GM12875 (cell line): ENCODE results near the gene SH3GL2.

Source experiments
- H3K4me3 ChIP-seq: one replicate; pipeline ENCODE4 v1.5.1; 2011; ENCODE audit warnings: low read depth, low read length, control low read depth
- TF ChIP-seq, protein P1 (sequence below): IDR thresholded peaks from 2 replicates; pipeline ENCODE4 v1.5.1; 2011; ENCODE audit warnings: low read depth, mild to moderate bottlenecking, control low read depth, inconsistent platforms, low read length, moderate library complexity, borderline replicate concordance; ENCODE audit not compliant: insufficient read depth

SH3GL2 gene

DNA sequence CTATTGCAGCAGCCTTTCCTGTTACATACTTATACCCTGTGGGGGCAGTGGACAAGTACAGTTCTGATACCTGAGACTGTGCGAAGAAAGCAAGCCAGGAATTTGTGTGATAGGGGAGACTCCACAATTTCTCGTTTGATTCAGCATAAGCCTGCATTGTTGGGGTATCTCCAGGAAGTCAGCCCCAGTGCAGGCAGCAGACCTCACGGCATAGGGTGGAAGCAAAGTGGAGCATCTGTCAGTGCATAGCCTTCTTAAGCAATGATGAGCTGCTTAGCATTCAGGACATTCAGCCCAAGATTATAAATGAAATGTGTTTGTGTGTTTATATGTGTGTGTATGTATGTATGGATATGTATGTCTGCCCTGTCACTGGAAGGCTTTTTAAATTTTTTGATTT lies 157.0 kb downstream of the SH3GL2 start:
- TF ChIP-seq, protein P1, sequence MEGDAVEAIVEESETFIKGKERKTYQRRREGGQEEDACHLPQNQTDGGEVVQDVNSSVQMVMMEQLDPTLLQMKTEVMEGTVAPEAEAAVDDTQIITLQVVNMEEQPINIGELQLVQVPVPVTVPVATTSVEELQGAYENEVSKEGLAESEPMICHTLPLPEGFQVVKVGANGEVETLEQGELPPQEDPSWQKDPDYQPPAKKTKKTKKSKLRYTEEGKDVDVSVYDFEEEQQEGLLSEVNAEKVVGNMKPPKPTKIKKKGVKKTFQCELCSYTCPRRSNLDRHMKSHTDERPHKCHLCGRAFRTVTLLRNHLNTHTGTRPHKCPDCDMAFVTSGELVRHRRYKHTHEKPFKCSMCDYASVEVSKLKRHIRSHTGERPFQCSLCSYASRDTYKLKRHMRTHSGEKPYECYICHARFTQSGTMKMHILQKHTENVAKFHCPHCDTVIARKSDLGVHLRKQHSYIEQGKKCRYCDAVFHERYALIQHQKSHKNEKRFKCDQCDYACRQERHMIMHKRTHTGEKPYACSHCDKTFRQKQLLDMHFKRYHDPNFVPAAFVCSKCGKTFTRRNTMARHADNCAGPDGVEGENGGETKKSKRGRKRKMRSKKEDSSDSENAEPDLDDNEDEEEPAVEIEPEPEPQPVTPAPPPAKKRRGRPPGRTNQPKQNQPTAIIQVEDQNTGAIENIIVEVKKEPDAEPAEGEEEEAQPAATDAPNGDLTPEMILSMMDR = no peak

DNA sequence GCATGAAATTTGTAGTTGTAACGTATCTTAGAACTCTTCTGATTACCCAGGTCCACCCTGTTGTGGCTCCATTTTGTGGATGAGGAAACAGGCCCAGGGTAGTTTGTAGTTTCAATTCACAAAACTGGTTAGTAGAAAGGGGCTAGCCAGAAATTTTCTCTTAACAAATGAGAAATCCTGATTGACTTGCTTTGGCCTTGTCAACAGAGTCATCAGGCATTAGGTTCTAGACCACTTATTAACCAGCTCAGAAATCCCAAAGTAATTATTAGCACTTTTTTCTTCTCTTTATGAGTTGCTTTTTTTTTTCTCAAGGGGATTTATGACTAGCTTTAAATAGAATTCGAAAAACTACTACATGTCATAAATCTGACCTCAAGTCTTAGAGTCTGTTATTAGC lies 160.2 kb downstream of the SH3GL2 start:
- no peak overlapping the region for H3K4me3 ChIP-seq
- TF ChIP-seq, protein P1 = no peak

More for the DNA sequence above, 157.0 kb downstream of the SH3GL2 start:
- no peak overlapping the region for H3K4me3 ChIP-seq

DNA sequence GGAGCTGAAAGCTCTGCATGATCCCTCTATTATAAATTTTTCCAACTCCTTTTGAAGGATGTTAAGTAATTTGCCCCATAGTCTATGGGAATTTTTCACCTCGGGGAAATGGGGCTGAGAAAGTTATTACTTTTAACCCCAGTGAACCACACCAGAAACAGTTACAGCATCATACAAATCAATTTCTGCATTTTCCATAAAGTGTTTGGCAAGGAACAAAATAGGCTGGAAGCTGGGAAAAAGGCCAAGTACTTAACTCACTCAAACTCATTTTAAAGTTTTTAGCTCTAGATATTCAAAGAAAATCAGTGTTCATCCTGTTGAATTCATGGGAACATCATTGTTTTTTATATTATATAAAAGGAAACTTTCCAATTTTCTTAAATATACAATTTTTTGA lies 160.9 kb downstream of the SH3GL2 start:
- TF ChIP-seq, protein P1 = no peak
- H3K4me3 ChIP-seq = no peak overlapping the region

DNA sequence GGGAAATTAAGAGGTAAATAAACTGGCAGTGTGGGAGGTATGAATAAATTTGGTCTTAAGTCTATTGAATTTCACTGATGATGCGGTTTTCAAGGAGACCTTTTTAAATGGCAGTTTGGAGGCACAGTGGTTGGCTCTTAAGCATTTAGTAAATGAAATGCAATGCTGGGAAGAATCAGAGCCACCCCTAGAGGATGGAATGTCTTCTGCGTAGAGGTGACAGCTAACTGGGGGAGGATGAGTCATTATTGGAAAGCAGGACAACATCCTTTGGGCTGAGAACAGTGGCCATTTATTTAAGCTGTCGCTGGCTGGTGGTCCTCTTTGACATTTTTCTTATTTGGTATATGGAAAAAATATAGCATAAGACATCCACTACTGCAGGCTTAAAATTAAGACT lies 163.2 kb downstream of the SH3GL2 start:
- no peak overlapping the region for H3K4me3 ChIP-seq
- TF ChIP-seq, protein P1 = no peak

- no peak overlapping the region for H3K4me3 ChIP-seq
- TF ChIP-seq, protein P1 = no peak
Measured at GRCh38 chr9:17744786-17745185, 165.9 kb downstream of the SH3GL2 start.

DNA sequence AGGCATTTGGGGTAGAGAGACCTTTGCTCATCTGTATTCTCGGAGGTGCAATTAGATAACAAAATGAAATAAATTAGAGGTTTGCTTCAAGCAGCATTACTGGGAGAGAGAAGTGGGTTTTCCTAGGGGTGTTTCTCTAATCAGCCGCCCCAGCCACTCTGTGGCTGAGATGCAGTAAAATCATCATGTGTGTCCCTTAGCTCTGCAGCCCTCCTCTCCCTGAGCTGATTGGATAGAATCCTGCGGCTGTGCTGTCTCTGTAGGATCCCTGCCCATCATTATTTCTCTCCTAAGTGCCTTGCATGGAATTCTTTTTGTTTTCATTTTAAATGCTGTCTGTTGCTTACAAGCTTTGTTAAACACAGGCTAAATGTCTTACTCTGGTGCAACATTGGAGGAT lies 171.4 kb downstream of the SH3GL2 start:
- TF ChIP-seq, protein P1 = no peak
- no peak overlapping the region for H3K4me3 ChIP-seq

DNA sequence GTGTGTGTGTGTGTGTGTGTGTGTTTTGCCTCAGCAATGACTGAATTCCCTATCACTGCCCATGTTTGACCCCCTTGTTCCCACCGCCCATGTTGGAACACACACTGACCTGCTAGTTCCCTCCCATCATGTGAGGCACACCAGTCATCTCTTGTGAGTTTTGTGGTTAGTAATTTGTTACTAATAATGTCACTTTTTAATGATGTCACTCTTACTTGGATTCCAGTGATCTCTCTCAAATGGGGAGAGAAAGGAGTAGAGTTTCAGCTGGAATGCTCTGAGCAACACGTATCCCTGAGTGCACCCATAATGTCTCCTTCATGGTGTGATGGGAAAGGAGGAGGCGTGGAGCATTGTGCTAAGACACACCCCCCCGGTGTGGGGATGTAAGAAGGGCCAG lies 172.6 kb downstream of the SH3GL2 start:
- no peak overlapping the region for H3K4me3 ChIP-seq
- TF ChIP-seq, protein P1 = no peak
